T-cell (primary cell): ENCODE data around the gene PDIA5. TPM values are rescaled to one million over a fixed set of nuclear protein-coding genes. Genes with fewer than 3 reads are reported as not detected.

ENCODE experiments used
- ATAC-seq, 4 experiments: fragments of 200-7000 bp in 3 of 4; fragments of 150-1000 bp in 1 of 4; cut with Tn5 transposase; replicated peaks in 1 of 4; 1 replicate in 3 of 4; 2 replicates in 1 of 4; pipeline ENCODE4 v1.10.0; 2021; ENCODE audit warnings: moderate library complexity in 3 of 4, mild to moderate bottlenecking in 2 of 4, moderate number of reproducible peaks in 1 of 4
- CTCF ChIA-PET, 2 donors: fragments of 300-600 bp; sonication (Branson Sonifier 250); formaldehyde crosslinking; loops; one replicate each; lab custom pipeline; 2022; ENCODE audit warnings: antibody characterized with exemption in 2 of 2; lab: Charles Lee
- POLR2A ChIA-PET, 2 donors: fragments of 300-600 bp; sonication (Branson Sonifier 250); formaldehyde crosslinking; loops; one replicate each; lab custom pipeline; 2022; ENCODE audit warnings: antibody characterized with exemption in 2 of 2; lab: Charles Lee
- DNase-seq, 35 experiments: peaks; one replicate each; pipeline versions ENCODE4 v3.0.0 to v3.0.0-alpha.2; 2013 to 2023
- H3K27ac ChIP-seq: one replicate; pipeline ENCODE4 v1.5.1; 2013; ENCODE audit warnings: low read length
- H3K27me3 ChIP-seq, 2 experiments: replicated peaks in 1 of 2; 1 replicate in 1 of 2; 2 replicates in 1 of 2; pipeline versions ENCODE4 v1.6.1 to v1.7.0; 2013; ENCODE audit warnings: low read length in 1 of 2, mixed read lengths in 1 of 2; ENCODE audit not compliant: control insufficient read depth in 2 of 2, insufficient read depth in 2 of 2; ENCODE audit errors: extremely low read depth in 1 of 2
- H3K36me3 ChIP-seq, 2 donors: 1 replicate in 1 of 2; 2 replicates in 1 of 2; pipeline versions ENCODE4 v1.6.1 to v1.7.0; 2013; ENCODE audit warnings: low read length in 1 of 2; ENCODE audit not compliant: control insufficient read depth in 2 of 2, insufficient read depth in 1 of 2; ENCODE audit errors: extremely low read depth in 1 of 2
- H3K4me1 ChIP-seq, 2 experiments: 1 replicate in 1 of 2; 2 replicates in 1 of 2; pipeline versions ENCODE4 v1.6.1 to v1.7.0; 2013; ENCODE audit warnings: low read length in 2 of 2, mixed read lengths in 1 of 2; ENCODE audit not compliant: insufficient read depth in 2 of 2, control insufficient read depth in 1 of 2; ENCODE audit errors: extremely low read depth in 1 of 2
- H3K4me3 ChIP-seq, 2 donors: 1 replicate in 1 of 2; 2 replicates in 1 of 2; pipeline versions ENCODE4 v1.5.1 to v1.7.0; 2013; ENCODE audit warnings: mild to moderate bottlenecking in 2 of 2, low read length in 1 of 2, moderate library complexity in 1 of 2; ENCODE audit not compliant: control insufficient read depth in 1 of 2; ENCODE audit errors: extremely low read depth in 1 of 2
- H3K9me3 ChIP-seq: 2 replicates; pipeline ENCODE4 v1.7.0; 2013
- H3K27ac Mint-ChIP-seq, 2 donors: one replicate each; pipeline ENCODE4 v1.8.0; 2020 to 2021; ENCODE audit warnings: mild to moderate bottlenecking in 2 of 2, mixed read lengths in 2 of 2
- H3K27me3 Mint-ChIP-seq, 2 donors: one replicate each; pipeline ENCODE4 v1.8.0; 2021 to 2022; ENCODE audit warnings: mixed read lengths in 2 of 2
- H3K36me3 Mint-ChIP-seq: one replicate; pipeline ENCODE4 v1.8.0; 2021; ENCODE audit warnings: mixed read lengths
- H3K4me1 Mint-ChIP-seq, 3 donors: one replicate each; pipeline ENCODE4 v1.8.0; 2020 to 2022; ENCODE audit warnings: mixed read lengths in 3 of 3, mild to moderate bottlenecking in 1 of 3
- H3K4me3 Mint-ChIP-seq, 3 donors: one replicate each; pipeline ENCODE4 v1.8.0; 2020 to 2022; ENCODE audit warnings: mild to moderate bottlenecking in 3 of 3, mixed read lengths in 3 of 3, moderate library complexity in 3 of 3
- H3K9me3 Mint-ChIP-seq, 3 donors: one replicate each; pipeline ENCODE4 v1.8.0; 2020 to 2022; ENCODE audit warnings: mixed read lengths in 3 of 3
- WGBS: methylation state at CpG from one replicate; pipeline ENCODE4 v1.1.5; 2013; ENCODE audit warnings: missing lambda C conversion rate; ENCODE audit not compliant: insufficient coverage; 5-methylcytosine and 5-hydroxymethylcytosine counted together
- total RNA-seq, 35 experiments: library from RNA in 6 of 35; stranded (reverse) in 6 of 35; fragments of 120-200 nt in 1 of 35; gene quantifications; one replicate each; pipeline versions ENCODE4 v1.2.1 to v1.2.4 and lab custom pipeline; 2013 to 2026

Gene PDIA5
- total RNA-seq, 5 donors from 2014 or later (not counting 1 experiment from before 2014, with no cell fraction given) = 5.4 to 8.2 (median 7.0) TPM

DNA sequence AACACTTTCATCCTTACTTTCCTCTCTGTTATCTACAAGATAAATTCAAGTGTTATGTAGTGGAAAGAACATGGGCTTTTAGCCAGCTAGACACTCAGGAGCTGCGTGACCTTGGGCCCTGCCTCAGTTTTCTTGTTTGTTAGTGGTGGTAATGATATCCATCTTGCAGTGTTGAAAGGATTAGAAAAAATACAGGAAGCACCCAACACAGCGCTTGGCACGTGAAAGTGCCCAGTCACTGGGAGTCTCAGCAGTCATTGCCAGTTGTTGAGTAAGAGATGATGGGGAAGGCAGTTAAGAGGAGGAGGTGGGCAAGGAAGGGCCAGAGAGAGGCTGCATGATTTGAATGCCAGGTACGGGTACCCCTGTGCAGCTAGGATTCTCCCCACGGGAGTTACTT is 5.3 kb downstream of the PDIA5 start:
- peaks cover 3 to 17% of the 10 kb centered on the region in 2 experiments for H3K4me1 ChIP-seq
- CTCF ChIA-PET = no interaction called here
- Mint-ChIP-seq H3K27ac (no peak overlapping the region), H3K27me3 (peaks cover 0 to 1% of the 10 kb centered on the region in 2 donors), H3K4me3 (no peak overlapping the region), H3K36me3 (no peaks in the 10 kb centered on the region), H3K4me1 (peaks cover 19 to 36% (median 25%) of the 10 kb centered on the region in 3 donors), H3K9me3 (no peaks in the 10 kb centered on the region)
- DNase-seq (no peak), ATAC-seq (no peak)
- H3K36me3 ChIP-seq = no peaks in the 10 kb centered on the region
- WGBS = 89% methylated on average over 5 of the region's 5 CpGs
- POLR2A ChIA-PET = no interaction called here
- no peak overlapping the region for H3K4me3 ChIP-seq
- no peaks in the 10 kb centered on the region for H3K9me3 ChIP-seq
- no peak overlapping the region for H3K27ac ChIP-seq
- peaks cover 0 to 11% of the 10 kb centered on the region in 2 experiments for H3K27me3 ChIP-seq

- no peaks in the 10 kb centered on the region for H3K36me3 ChIP-seq
- H3K9me3 ChIP-seq = no peaks in the 10 kb centered on the region
- H3K27me3 ChIP-seq = peaks cover 0 to 8% of the 10 kb centered on the region in 2 experiments
- H3K27me3 Mint-ChIP-seq = peaks cover 0 to 1% of the 10 kb centered on the region in 2 donors
- DNase-seq (no peak), ATAC-seq (no peak)
- H3K27ac ChIP-seq = no peak overlapping the region
- peaks cover 3 to 13% of the 10 kb centered on the region in 2 experiments for H3K4me1 ChIP-seq
- no peak overlapping the region for H3K27ac Mint-ChIP-seq
- no peaks in the 10 kb centered on the region for H3K9me3 Mint-ChIP-seq
- no peak overlapping the region for H3K4me3 ChIP-seq
- no peaks in the 10 kb centered on the region for H3K36me3 Mint-ChIP-seq
- POLR2A ChIA-PET = no interaction called here
- WGBS = no CpG with 5 or more reads among the region's 1 CpG
- H3K4me3 Mint-ChIP-seq = no peak overlapping the region
- CTCF ChIA-PET = no interaction called here
- peaks cover 19 to 34% (median 25%) of the 10 kb centered on the region in 3 donors for H3K4me1 Mint-ChIP-seq
Observed at GRCh38 chr3:123072564-123072963, 5.7 kb downstream of the PDIA5 start.

DNA sequence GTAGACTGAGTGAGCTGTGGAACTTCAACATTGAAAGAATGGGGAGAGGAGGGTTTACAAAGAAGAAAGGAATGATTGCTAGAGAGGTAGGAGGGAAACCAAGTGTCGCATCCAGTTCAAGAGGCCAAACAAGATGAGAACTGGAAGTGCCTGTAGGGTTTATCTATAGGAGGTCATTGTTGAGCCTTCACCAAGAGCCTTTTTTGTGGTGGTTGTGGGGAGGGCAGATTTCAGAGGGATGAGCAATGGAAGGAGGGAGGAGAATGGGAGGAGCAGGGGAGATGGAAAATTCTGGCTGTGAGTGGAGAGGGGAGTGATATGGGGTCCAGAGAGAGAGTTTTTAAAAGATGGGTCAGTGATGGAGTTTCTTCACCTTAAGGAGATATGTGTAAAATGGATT is 8.5 kb downstream of the PDIA5 start:
- CTCF ChIA-PET = no interaction called here

DNA sequence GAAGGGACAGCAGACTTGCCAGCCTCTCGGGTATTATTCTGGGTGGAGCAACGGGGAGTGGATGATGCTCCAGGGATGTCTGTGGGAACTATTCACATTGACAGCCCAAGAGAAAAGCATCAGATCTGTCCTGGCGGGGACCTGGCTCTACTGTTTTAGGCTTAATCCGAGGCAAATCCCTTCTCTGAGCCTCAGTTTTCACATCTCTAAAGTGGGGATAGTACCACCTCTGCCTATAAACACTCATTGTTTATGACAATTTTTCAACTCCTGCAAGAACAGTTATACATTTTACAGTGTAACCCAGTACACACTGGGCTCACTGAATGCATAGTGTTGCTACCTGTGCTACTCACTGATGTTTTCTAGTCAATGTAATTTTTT is 9.3 kb downstream of the PDIA5 start:
- Histone ChIP-seq H3K9me3 (no peaks in the 10 kb centered on the region), H3K36me3 (no peaks in the 10 kb centered on the region), H3K27me3 (no peaks in the 10 kb centered on the region), H3K4me1 (no peaks in the 10 kb centered on the region), H3K4me3 (no peak overlapping the region), H3K27ac (no peak overlapping the region)
- Mint-ChIP-seq H3K27me3 (no peaks in the 10 kb centered on the region), H3K27ac (no peak overlapping the region), H3K4me1 (peaks cover 8 to 22% (median 8%) of the 10 kb centered on the region in 3 donors), H3K4me3 (no peak overlapping the region), H3K36me3 (no peaks in the 10 kb centered on the region), H3K9me3 (no peaks in the 10 kb centered on the region)
- ChIA-PET POLR2A (no interaction called here), CTCF (no interaction called here)
- DNase-seq (no peak), ATAC-seq (no peak)
- WGBS = 87% methylated on average over 3 of the region's 4 CpGs

More for the DNA sequence above, 8.5 kb downstream of the PDIA5 start:
- H3K9me3 ChIP-seq = no peaks in the 10 kb centered on the region
- H3K4me1 ChIP-seq = no peaks in the 10 kb centered on the region
- no peak overlapping the region for H3K4me3 Mint-ChIP-seq
- POLR2A ChIA-PET = no interaction called here
- DNase-seq (no peak), ATAC-seq (no peak)
- 100% methylated on average over 1 of the region's 1 CpG for WGBS
- H3K27ac ChIP-seq = no peak overlapping the region
- peaks cover 8 to 22% (median 8%) of the 10 kb centered on the region in 3 donors for H3K4me1 Mint-ChIP-seq
- H3K27me3 Mint-ChIP-seq = no peaks in the 10 kb centered on the region
- no peaks in the 10 kb centered on the region for H3K36me3 Mint-ChIP-seq
- no peaks in the 10 kb centered on the region for H3K27me3 ChIP-seq
- H3K9me3 Mint-ChIP-seq = no peaks in the 10 kb centered on the region
- H3K36me3 ChIP-seq = no peaks in the 10 kb centered on the region
- no peak overlapping the region for H3K4me3 ChIP-seq
- H3K27ac Mint-ChIP-seq = no peak overlapping the region

DNA sequence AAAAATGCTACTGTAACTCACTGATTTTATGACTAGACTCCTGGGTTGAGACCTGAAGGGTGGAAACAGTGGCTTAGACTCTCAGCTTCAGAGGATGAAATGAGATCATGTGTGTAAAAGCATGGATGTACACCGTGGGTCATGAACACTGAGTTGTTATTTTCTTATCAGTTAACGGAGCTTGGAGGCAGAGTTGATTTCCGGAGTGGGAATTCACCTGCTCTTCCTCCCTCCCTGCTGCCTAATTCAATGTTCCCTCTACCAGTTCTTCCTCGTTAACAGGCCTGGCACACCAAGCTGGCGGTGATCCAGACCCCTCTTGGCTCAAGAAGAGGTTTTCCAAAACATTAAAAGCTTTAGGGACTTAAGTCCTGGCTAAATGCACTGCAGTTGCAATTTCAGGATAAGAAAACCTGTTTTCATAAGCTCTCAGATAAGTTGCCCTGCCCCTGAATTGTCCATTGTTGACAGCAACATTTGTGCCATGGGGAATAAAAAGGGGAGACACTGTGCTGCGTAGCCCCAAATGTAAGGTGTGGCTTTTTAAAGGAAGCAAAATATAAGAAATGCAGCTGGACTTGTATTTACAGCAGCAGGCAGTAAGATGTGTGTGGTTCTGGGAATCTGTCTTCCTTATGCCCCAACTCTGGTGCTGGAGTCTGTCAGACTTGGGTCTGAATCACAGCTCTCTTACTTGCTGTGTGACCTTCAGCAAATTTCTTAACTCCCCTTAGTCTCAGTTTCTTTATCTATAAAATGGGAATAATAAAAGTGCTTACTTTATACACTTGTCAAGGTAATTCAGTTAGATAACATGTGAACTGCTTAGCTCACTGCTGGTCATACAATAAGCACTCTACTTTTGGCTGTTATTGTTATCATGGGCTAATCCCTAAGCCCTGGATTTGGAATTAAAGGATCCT is 9.9 kb downstream of the PDIA5 start:
- Mint-ChIP-seq H3K36me3 (no peaks in the 10 kb centered on the region), H3K27ac (no peak overlapping the region), H3K27me3 (no peaks in the 10 kb centered on the region), H3K9me3 (no peaks in the 10 kb centered on the region), H3K4me1 (peaks cover 10 to 22% (median 10%) of the 10 kb centered on the region in 3 donors), H3K4me3 (no peak overlapping the region)
- no peaks in the 10 kb centered on the region for H3K36me3 ChIP-seq
- H3K4me3 ChIP-seq = no peak overlapping the region
- 90% methylated on average over 2 of the region's 6 CpGs for WGBS
- ChIA-PET CTCF (interaction anchor here (0.6 kb wide), 2 partner anchors 12 to 41 kb away, joined by 3 to 4 read pairs; no protein-coding TSS in a partner anchor), POLR2A (no interaction called here)
- ATAC-seq = no peak
- no peaks in the 10 kb centered on the region for H3K27me3 ChIP-seq
- no peaks in the 10 kb centered on the region for H3K9me3 ChIP-seq
- H3K4me1 ChIP-seq = no peaks in the 10 kb centered on the region
- H3K27ac ChIP-seq = no peak overlapping the region
- no peak for DNase-seq

GRCh38 chr3:123078101-123078500 is 11.3 kb downstream of the PDIA5 start:
- no peaks in the 10 kb centered on the region for H3K36me3 Mint-ChIP-seq
- Histone ChIP-seq H3K4me1 (no peaks in the 10 kb centered on the region), H3K27ac (no peak overlapping the region), H3K9me3 (no peaks in the 10 kb centered on the region), H3K36me3 (no peaks in the 10 kb centered on the region), H3K4me3 (no peak overlapping the region), H3K27me3 (no peaks in the 10 kb centered on the region)
- H3K9me3 Mint-ChIP-seq = no peaks in the 10 kb centered on the region
- WGBS = 93% methylated on average over 5 of the region's 10 CpGs
- DNase-seq = no peak
- H3K4me1 Mint-ChIP-seq = peaks cover 15 to 21% (median 17%) of the 10 kb centered on the region in 3 donors
- ChIA-PET POLR2A (no interaction called here), CTCF (no interaction called here)
- H3K27ac Mint-ChIP-seq = no peak overlapping the region
- H3K4me3 Mint-ChIP-seq = no peak overlapping the region
- H3K27me3 Mint-ChIP-seq = no peaks in the 10 kb centered on the region
- ATAC-seq = no peak
